Suprapubic skin (tissue), 4 donors: ENCODE data around the gene S100A12. TPM values are rescaled to one million over a fixed set of nuclear protein-coding genes. Genes with fewer than 3 reads are reported as not detected.

ENCODE experiments used
- DNase-seq, 2 donors: peaks; one replicate each; pipeline ENCODE4 v3.0.0-alpha.2; 2019; ENCODE audit warnings: low spot score in 2 of 2
- H3K27ac ChIP-seq: fragments of 200-600 bp; sonication (generic); one replicate; pipeline ENCODE4 v1.5.1; 2019
- H3K27me3 ChIP-seq: fragments of 200-600 bp; sonication (generic); one replicate; pipeline ENCODE4 v1.5.1; 2019
- H3K36me3 ChIP-seq: fragments of 200-600 bp; sonication (generic); one replicate; pipeline ENCODE4 v1.5.1; 2019
- H3K4me1 ChIP-seq: fragments of 200-600 bp; sonication (generic); one replicate; pipeline ENCODE4 v1.5.1; 2019
- H3K4me3 ChIP-seq: fragments of 200-600 bp; sonication (generic); one replicate; pipeline ENCODE4 v1.5.1; 2019; ENCODE audit warnings: mild to moderate bottlenecking
- H3K9me3 ChIP-seq: fragments of 200-600 bp; sonication (generic); one replicate; pipeline ENCODE4 v1.5.1; 2019
- CTCF ChIP-seq, 2 donors: fragments of 200-600 bp in 1 of 2; fragments of 450-650 bp in 1 of 2; sonication (generic) in 1 of 2; IDR thresholded peaks; one replicate each; pipeline ENCODE4 v1.5.1; 2016 to 2019; ENCODE audit warnings: antibody characterized with exemption in 2 of 2, mild to moderate bottlenecking in 1 of 2, moderate library complexity in 1 of 2
- EP300 ChIP-seq: sonication (generic); formaldehyde crosslinking; IDR thresholded peaks from one replicate; pipeline ENCODE4 v1.6.1; 2017; ENCODE audit warnings: antibody characterized with exemption
- POLR2A ChIP-seq, 2 donors: fragments of 450-650 bp; IDR thresholded peaks; one replicate each; pipeline ENCODE4 v1.6.1; 2017; ENCODE audit warnings: antibody characterized with exemption in 2 of 2, mild to moderate bottlenecking in 2 of 2, moderate library complexity in 2 of 2
- POLR2AphosphoS5 ChIP-seq, 3 donors: sonication (generic); formaldehyde crosslinking; IDR thresholded peaks; one replicate each; pipeline ENCODE4 v1.6.1; 2017; ENCODE audit warnings: antibody characterized with exemption in 3 of 3
- WGBS: methylation state at CpG from one replicate; pipeline ENCODE4 v1.1.5; 2018; 5-methylcytosine and 5-hydroxymethylcytosine counted together
- total RNA-seq, 4 donors: library from RNA; depleted of rRNA; stranded (reverse); fragments of >200 nt; gene quantifications; one replicate each; pipeline ENCODE4 v1.1.0, GENCODE V29; 2016

Gene S100A12
- total RNA-seq, 4 donors from 2014 or later = not detected

DNA sequence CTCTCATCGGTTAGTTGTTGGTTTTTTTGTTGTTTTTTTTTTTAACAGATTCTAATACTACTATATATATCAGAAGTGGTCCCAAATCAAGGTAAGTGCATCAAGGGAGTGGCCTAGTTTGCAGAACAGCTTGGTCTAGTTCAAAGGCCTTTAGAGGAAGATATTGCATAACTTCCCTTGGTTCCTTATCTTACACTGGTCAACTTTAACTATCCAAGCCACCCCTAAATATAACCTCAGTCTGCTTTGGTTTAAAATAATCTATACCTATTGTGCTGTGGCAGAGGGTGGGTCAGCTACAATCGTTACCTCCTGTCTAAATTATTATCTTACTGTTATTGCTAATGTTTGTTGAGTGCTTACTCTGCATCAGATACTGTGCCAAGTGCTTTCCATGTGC, 6.9 kb downstream of the S100A12 start:
- Histone ChIP-seq H3K27ac (no peak overlapping the region), H3K36me3 (no peaks in the 10 kb centered on the region), H3K9me3 (no peaks in the 10 kb centered on the region), H3K27me3 (no peaks in the 10 kb centered on the region), H3K4me3 (no peak overlapping the region), H3K4me1 (peaks cover 25% of the 10 kb centered on the region)
- WGBS = 79% methylated on average over 2 of the region's 2 CpGs
- TF ChIP-seq POLR2A (IDR thresholded peaks at IDR 0.05) (no peak), EP300 (no peak), CTCF (IDR thresholded peaks at IDR 0.05) (no peak), POLR2AphosphoS5 (IDR thresholded peaks at IDR 0.05) (no peak)
- no peak for DNase-seq

DNA sequence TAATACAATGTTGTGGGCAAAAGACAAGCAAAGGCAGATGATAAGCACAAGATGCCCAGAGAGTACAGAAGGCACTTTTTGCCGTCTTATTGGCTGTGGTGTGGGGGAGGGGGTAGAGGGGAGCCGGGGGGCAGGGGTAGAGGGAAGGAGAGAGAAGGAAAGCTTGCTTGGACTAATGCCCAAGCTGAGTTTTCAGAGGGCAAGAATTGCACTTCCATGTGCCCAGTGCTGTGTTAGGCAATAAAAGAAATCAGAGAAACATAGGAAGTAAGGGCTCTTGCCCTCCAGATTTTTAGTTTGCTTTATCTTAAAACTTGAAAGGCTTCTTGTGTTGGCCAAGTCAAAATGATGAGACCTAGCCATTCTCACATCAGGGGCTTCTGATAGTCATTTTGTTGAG, 8.3 kb downstream of the S100A12 start:
- no peak for DNase-seq
- H3K27ac ChIP-seq = no peak overlapping the region
- no peaks in the 10 kb centered on the region for H3K27me3 ChIP-seq
- no peaks in the 10 kb centered on the region for H3K9me3 ChIP-seq
- no peak overlapping the region for H3K4me3 ChIP-seq
- TF ChIP-seq EP300 (no peak), POLR2A (IDR thresholded peaks at IDR 0.05) (no peak), POLR2AphosphoS5 (IDR thresholded peaks at IDR 0.05) (no peak), CTCF (IDR thresholded peaks at IDR 0.05) (no peak)
- no peaks in the 10 kb centered on the region for H3K36me3 ChIP-seq
- WGBS = 75% methylated on average over 2 of the region's 2 CpGs
- H3K4me1 ChIP-seq = peaks cover 32% of the 10 kb centered on the region

GRCh38 chr1:153366261-153366660, 9.2 kb downstream of the S100A12 start:
- H3K4me3 ChIP-seq = no peak overlapping the region
- no peaks in the 10 kb centered on the region for H3K36me3 ChIP-seq
- H3K4me1 ChIP-seq = peaks cover 32% of the 10 kb centered on the region
- no peak for TF ChIP-seq POLR2A (IDR thresholded peaks at IDR 0.05)
- TF ChIP-seq EP300 = no peak
- TF ChIP-seq CTCF (IDR thresholded peaks at IDR 0.05) = no peak
- no peak for TF ChIP-seq POLR2AphosphoS5 (IDR thresholded peaks at IDR 0.05)
- no peaks in the 10 kb centered on the region for H3K27me3 ChIP-seq
- H3K27ac ChIP-seq = no peak overlapping the region
- WGBS = 75% methylated on average over 6 of the region's 6 CpGs
- no peaks in the 10 kb centered on the region for H3K9me3 ChIP-seq
- peak; percentile 46 to 50 for DNase-seq

- TF ChIP-seq POLR2AphosphoS5 (IDR thresholded peaks at IDR 0.05) = no peak
- no peak for TF ChIP-seq POLR2A (IDR thresholded peaks at IDR 0.05)
- TF ChIP-seq EP300 = no peak
- TF ChIP-seq CTCF (IDR thresholded peaks at IDR 0.05) = no peak
- Histone ChIP-seq H3K4me3 (no peak overlapping the region), H3K9me3 (no peaks in the 10 kb centered on the region), H3K27me3 (no peaks in the 10 kb centered on the region), H3K36me3 (no peaks in the 10 kb centered on the region), H3K27ac (no peak overlapping the region), H3K4me1 (peaks cover 32% of the 10 kb centered on the region)
- peak; percentile 31 to 35 for DNase-seq
- WGBS = 49% methylated on average over 8 of the region's 8 CpGs
These were observed 9.7 kb downstream of the S100A12 start for GRCh38 chr1:153365696-153366095.

- H3K4me3 ChIP-seq = no peak overlapping the region
- peak; percentile 52 to 55 for DNase-seq
- no peak for TF ChIP-seq POLR2AphosphoS5 (IDR thresholded peaks at IDR 0.05)
- no peak for TF ChIP-seq POLR2A (IDR thresholded peaks at IDR 0.05)
- no peak for TF ChIP-seq EP300
- TF ChIP-seq CTCF (IDR thresholded peaks at IDR 0.05) = no peak
- H3K27ac ChIP-seq = no peak overlapping the region
- H3K36me3 ChIP-seq = no peaks in the 10 kb centered on the region
- H3K27me3 ChIP-seq = no peaks in the 10 kb centered on the region
- H3K9me3 ChIP-seq = no peaks in the 10 kb centered on the region
- H3K4me1 ChIP-seq = peaks cover 36% of the 10 kb centered on the region
- WGBS = 56% methylated on average over 12 of the region's 12 CpGs
These were observed 10.4 kb downstream of the S100A12 start for GRCh38 chr1:153364766-153365666.
